HepG2 (cell line): Measurements from ENCODE around the gene FABP1. TPM values are rescaled to one million over a fixed set of nuclear protein-coding genes. Genes with fewer than 3 reads are reported as not detected.

Experiments used
- ELF3 ChIP-seq: IDR thresholded peaks from 2 replicates; pipeline ENCODE4 v1.6.1; 2016; ENCODE audit warnings: missing genetic modification reagents, missing compliant biosample characterization
- ERF ChIP-seq: IDR thresholded peaks from 2 replicates; pipeline ENCODE4 v1.6.1; 2018; ENCODE audit warnings: missing biosample characterization, missing genetic modification reagents
- MAZ ChIP-seq, 2 experiments: sonication (generic) in 1 of 2; formaldehyde crosslinking in 1 of 2; IDR thresholded peaks; 2 replicates each; pipeline versions ENCODE4 v1.5.0 to v1.6.1; 2012 to 2020; ENCODE audit warnings: low read depth in 2 of 2, mild to moderate bottlenecking in 2 of 2, borderline replicate concordance in 1 of 2, improper control_type of control experiment in 1 of 2, low read length in 1 of 2, missing genetic modification reagents in 1 of 2, moderate library complexity in 1 of 2
- NRL ChIP-seq: sonication (generic); formaldehyde crosslinking; IDR thresholded peaks from 2 replicates; pipeline ENCODE4 v1.5.0; 2020; ENCODE audit warnings: missing genetic modification reagents, mild to moderate bottlenecking, moderate library complexity, borderline replicate concordance
- RAD21 ChIP-seq: fragments of 450-650 bp; formaldehyde crosslinking; IDR thresholded peaks from 2 replicates; pipeline ENCODE4 v1.5.0; 2020; ENCODE audit warnings: mild to moderate bottlenecking
- RFXAP ChIP-seq: sonication (generic); formaldehyde crosslinking; IDR thresholded peaks from 2 replicates; pipeline ENCODE4 v1.4.0; 2020; ENCODE audit warnings: missing genetic modification reagents, borderline replicate concordance
- SMAD1 ChIP-seq: sonication (generic); formaldehyde crosslinking; IDR thresholded peaks from 2 replicates; pipeline ENCODE4 v1.4.0; 2020; ENCODE audit warnings: missing genetic modification reagents, low read depth, mild to moderate bottlenecking, borderline replicate concordance
- U2AF2 ChIP-seq: fragments of 200-400 bp; formaldehyde crosslinking; IDR thresholded peaks from 2 replicates; pipeline ENCODE4 v1.6.1; 2017; ENCODE audit warnings: low read depth, mild to moderate bottlenecking, low read length
- ZBTB7B ChIP-seq: sonication (generic); formaldehyde crosslinking; IDR thresholded peaks from 2 replicates; pipeline ENCODE4 v1.4.0; 2020; ENCODE audit warnings: missing genetic modification reagents
- ZFX ChIP-seq: sonication (generic); formaldehyde crosslinking; IDR thresholded peaks from 2 replicates; pipeline ENCODE4 v1.4.0; 2020; ENCODE audit warnings: mild to moderate bottlenecking, low read depth, missing genetic modification reagents, moderate library complexity
- ZNF20 ChIP-seq: sonication (generic); formaldehyde crosslinking; IDR thresholded peaks from 2 replicates; pipeline ENCODE4 v1.4.0; 2020; ENCODE audit warnings: mild to moderate bottlenecking, moderate library complexity, missing genetic modification reagents
- ZNF530 ChIP-seq: sonication (generic); formaldehyde crosslinking; IDR thresholded peaks from 2 replicates; pipeline ENCODE4 v1.5.0; 2020; ENCODE audit warnings: low read depth, mild to moderate bottlenecking, missing genetic modification reagents
- ZNF615 ChIP-seq: sonication (generic); formaldehyde crosslinking; IDR thresholded peaks from 2 replicates; pipeline ENCODE4 v1.5.0; 2020; ENCODE audit warnings: mild to moderate bottlenecking, missing genetic modification reagents, borderline replicate concordance
- ZNF672 ChIP-seq: sonication (generic); formaldehyde crosslinking; IDR thresholded peaks from 2 replicates; pipeline ENCODE4 v1.8.1; 2022; ENCODE audit warnings: missing genetic modification reagents
- ZNF850 ChIP-seq: sonication (generic); formaldehyde crosslinking; conservative IDR thresholded peaks from 2 replicates; pipeline ENCODE4 v1.9.0; 2021; ENCODE audit warnings: mild to moderate bottlenecking, missing genetic modification reagents
- polyA plus RNA-seq, 8 experiments: library from polyadenylated mRNA; depleted of rRNA in 3 of 8; stranded (reverse) in 7 of 8; unstranded in 1 of 8; fragments of >200 nt; fragmentation: Illumina TruSeq in 4 of 8; extraction: Trizol in 4 of 8; gene quantifications; 2 replicates each; pipeline versions ENCODE4 v1.2.1 to v1.2.3, GENCODE V29; 2011 to 2016; ENCODE audit warnings: low read depth in 4 of 8, missing spikeins in 1 of 8, mixed read lengths in 1 of 8; ENCODE audit not compliant: insufficient read depth in 1 of 8
- total RNA-seq, 5 experiments: library from RNA; depleted of rRNA; stranded (reverse); fragments of >200 nt; fragmentation: Illumina TruSeq; extraction: Trizol; gene quantifications; 2 replicates each; pipeline ENCODE4 v1.2.3, GENCODE V29; 2016; ENCODE audit warnings: low read depth in 1 of 5
- TF ChIP-seq, protein P1 (sequence below): sonication (generic); formaldehyde crosslinking; IDR thresholded peaks from 2 replicates; pipeline ENCODE4 v1.5.1; 2020; ENCODE audit warnings: missing genetic modification reagents, mild to moderate bottlenecking, borderline replicate concordance
- TF ChIP-seq, protein P2 (sequence below): sonication (generic); formaldehyde crosslinking; IDR thresholded peaks from 2 replicates; pipeline ENCODE4 v1.8.0; 2022; ENCODE audit warnings: low read depth, missing genetic modification reagents
- TF ChIP-seq, protein P3 (sequence below), 2 experiments: sonication (generic) in 1 of 2; formaldehyde crosslinking in 1 of 2; IDR thresholded peaks; 2 replicates each; pipeline versions ENCODE4 v1.4.0 to v1.6.1; 2016 to 2020; ENCODE audit warnings: borderline replicate concordance in 1 of 2, low read depth in 1 of 2, mild to moderate bottlenecking in 1 of 2, missing genetic modification reagents in 1 of 2
- TF ChIP-seq, protein P4 (sequence below): sonication (generic); formaldehyde crosslinking; IDR thresholded peaks from 2 replicates; pipeline ENCODE4 v1.5.1; 2020; ENCODE audit warnings: missing genetic modification reagents, mild to moderate bottlenecking, borderline replicate concordance

Gene FABP1
- total and polyA plus RNA-seq, 2 of the 13 experiments (the other 11 are each of a cell fraction or from before 2014, with no cell fraction given) = 644 to 1,608 TPM

DNA sequence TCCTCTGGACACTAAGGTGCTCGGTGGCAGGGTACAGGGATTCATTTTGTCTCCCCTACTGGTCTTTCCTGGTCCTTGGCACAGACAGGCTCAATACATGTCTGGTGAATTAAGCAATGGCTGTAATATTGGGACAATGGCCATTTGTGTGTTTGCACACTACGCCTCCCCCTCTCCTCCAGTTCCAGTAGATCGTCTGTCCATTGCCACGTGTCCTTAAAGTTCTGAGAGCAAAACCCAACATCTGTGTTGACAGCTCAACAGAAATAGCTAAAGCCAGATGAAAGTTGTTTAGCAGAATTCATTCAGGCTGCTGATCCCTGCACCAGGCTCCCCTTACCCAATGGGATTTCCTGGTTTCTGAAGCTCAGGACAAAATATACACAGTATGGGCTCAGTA, 9.0 kb upstream of the FABP1 start (continued):
- TF ChIP-seq, protein P1, sequence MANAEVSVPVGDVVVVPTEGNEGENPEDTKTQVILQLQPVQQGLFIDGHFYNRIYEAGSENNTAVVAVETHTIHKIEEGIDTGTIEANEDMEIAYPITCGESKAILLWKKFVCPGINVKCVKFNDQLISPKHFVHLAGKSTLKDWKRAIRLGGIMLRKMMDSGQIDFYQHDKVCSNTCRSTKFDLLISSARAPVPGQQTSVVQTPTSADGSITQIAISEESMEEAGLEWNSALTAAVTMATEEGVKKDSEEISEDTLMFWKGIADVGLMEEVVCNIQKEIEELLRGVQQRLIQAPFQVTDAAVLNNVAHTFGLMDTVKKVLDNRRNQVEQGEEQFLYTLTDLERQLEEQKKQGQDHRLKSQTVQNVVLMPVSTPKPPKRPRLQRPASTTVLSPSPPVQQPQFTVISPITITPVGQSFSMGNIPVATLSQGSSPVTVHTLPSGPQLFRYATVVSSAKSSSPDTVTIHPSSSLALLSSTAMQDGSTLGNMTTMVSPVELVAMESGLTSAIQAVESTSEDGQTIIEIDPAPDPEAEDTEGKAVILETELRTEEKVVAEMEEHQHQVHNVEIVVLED (CRISPR knock-in tag) = no peak
- TF ChIP-seq ZNF530 (CRISPR knock-in tag) (no peak), ZBTB7B (CRISPR knock-in tag) (no peak), ZFX (CRISPR knock-in tag) (no peak), U2AF2 (no peak), ZNF615 (CRISPR knock-in tag) (no peak), ELF3 (CRISPR knock-in tag) (peak; percentile 58; the same call in 1 of the 2 replicates), NRL (CRISPR knock-in tag) (no peak), ZNF20 (no peak), RAD21 (CRISPR knock-in tag) (no peak), SMAD1 (CRISPR knock-in tag) (no peak), ZNF672 (CRISPR knock-in tag) (no peak), ZNF850 (CRISPR knock-in tag) (no peak), MAZ (IDR thresholded peaks at IDR 0.05; ENCODE audit: borderline replicate concordance, low read depth, low read length) (no peak), MAZ (CRISPR knock-in tag; IDR thresholded peaks at IDR 0.05; ENCODE audit: low read depth) (peak; percentile 41; the same call in 1 of the 2 replicates), ERF (CRISPR knock-in tag) (peak; percentile 71), RFXAP (CRISPR knock-in tag) (no peak)
- TF ChIP-seq, protein P2, sequence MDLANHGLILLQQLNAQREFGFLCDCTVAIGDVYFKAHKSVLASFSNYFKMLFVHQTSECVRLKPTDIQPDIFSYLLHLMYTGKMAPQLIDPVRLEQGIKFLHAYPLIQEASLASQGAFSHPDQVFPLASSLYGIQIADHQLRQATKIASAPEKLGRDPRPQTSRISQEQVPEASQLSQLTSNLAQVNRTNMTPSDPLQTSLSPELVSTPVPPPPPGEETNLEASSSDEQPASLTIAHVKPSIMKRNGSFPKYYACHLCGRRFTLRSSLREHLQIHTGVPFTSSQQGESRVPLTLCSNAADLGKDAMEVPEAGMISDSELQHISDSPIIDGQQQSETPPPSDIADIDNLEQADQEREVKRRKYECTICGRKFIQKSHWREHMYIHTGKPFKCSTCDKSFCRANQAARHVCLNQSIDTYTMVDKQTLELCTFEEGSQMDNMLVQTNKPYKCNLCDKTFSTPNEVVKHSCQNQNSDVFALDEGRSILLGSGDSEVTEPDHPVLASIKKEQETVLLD (CRISPR knock-in tag) = no peak
- TF ChIP-seq, protein P3, sequence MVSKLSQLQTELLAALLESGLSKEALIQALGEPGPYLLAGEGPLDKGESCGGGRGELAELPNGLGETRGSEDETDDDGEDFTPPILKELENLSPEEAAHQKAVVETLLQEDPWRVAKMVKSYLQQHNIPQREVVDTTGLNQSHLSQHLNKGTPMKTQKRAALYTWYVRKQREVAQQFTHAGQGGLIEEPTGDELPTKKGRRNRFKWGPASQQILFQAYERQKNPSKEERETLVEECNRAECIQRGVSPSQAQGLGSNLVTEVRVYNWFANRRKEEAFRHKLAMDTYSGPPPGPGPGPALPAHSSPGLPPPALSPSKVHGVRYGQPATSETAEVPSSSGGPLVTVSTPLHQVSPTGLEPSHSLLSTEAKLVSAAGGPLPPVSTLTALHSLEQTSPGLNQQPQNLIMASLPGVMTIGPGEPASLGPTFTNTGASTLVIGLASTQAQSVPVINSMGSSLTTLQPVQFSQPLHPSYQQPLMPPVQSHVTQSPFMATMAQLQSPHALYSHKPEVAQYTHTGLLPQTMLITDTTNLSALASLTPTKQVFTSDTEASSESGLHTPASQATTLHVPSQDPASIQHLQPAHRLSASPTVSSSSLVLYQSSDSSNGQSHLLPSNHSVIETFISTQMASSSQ (IDR thresholded peaks at IDR 0.05; ENCODE audit: low read depth) = peak; percentile 39
- TF ChIP-seq, protein P3 (CRISPR knock-in tag; IDR thresholded peaks at IDR 0.05; ENCODE audit: borderline replicate concordance) = peak; percentile 76; the same call in 1 of the 2 replicates
- TF ChIP-seq, protein P4, sequence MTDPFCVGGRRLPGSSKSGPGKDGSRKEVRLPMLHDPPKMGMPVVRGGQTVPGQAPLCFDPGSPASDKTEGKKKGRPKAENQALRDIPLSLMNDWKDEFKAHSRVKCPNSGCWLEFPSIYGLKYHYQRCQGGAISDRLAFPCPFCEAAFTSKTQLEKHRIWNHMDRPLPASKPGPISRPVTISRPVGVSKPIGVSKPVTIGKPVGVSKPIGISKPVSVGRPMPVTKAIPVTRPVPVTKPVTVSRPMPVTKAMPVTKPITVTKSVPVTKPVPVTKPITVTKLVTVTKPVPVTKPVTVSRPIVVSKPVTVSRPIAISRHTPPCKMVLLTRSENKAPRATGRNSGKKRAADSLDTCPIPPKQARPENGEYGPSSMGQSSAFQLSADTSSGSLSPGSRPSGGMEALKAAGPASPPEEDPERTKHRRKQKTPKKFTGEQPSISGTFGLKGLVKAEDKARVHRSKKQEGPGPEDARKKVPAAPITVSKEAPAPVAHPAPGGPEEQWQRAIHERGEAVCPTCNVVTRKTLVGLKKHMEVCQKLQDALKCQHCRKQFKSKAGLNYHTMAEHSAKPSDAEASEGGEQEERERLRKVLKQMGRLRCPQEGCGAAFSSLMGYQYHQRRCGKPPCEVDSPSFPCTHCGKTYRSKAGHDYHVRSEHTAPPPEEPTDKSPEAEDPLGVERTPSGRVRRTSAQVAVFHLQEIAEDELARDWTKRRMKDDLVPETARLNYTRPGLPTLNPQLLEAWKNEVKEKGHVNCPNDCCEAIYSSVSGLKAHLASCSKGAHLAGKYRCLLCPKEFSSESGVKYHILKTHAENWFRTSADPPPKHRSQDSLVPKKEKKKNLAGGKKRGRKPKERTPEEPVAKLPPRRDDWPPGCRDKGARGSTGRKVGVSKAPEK = no peak
